Right lobe of liver (tissue), 6 donors: ENCODE data around the gene MRPS11. TPM values are rescaled to one million over a fixed set of nuclear protein-coding genes. Genes with fewer than 3 reads are reported as not detected.

Source experiments
- ATAC-seq, 4 donors: fragments of 200-7000 bp; cut with Tn5 transposase; one replicate each; pipeline ENCODE4 v1.9.1; 2020; ENCODE audit warnings: mild to moderate bottlenecking in 4 of 4, moderate library complexity in 4 of 4
- DNase-seq, 3 donors: peaks; one replicate each; pipeline ENCODE4 v3.0.0-alpha.2; 2020
- H3K27ac ChIP-seq, 3 donors: fragments of 200-600 bp; one replicate each; pipeline ENCODE4 v1.8.0; 2022
- H3K27me3 ChIP-seq, 2 donors: fragments of 200-600 bp; one replicate each; pipeline ENCODE4 v1.8.0; 2022
- H3K36me3 ChIP-seq, 4 donors: fragments of 200-600 bp; sonication (generic) in 1 of 4; one replicate each; pipeline versions ENCODE4 v1.5.1 to v1.8.0; 2017 to 2022; ENCODE audit warnings: control low read depth in 1 of 4
- H3K4me1 ChIP-seq, 4 donors: fragments of 200-600 bp; sonication (generic) in 1 of 4; one replicate each; pipeline versions ENCODE4 v1.5.1 to v1.8.0; 2017 to 2022; ENCODE audit warnings: control low read depth in 1 of 4
- H3K4me3 ChIP-seq, 3 donors: fragments of 200-600 bp; one replicate each; pipeline ENCODE4 v1.8.0; 2022
- H3K9me3 ChIP-seq, 4 donors: fragments of 200-600 bp; sonication (generic) in 1 of 4; one replicate each; pipeline versions ENCODE4 v1.5.1 to v1.8.0; 2017 to 2022; ENCODE audit warnings: control low read depth in 1 of 4
- POLR2A ChIP-seq: fragments of 450-650 bp; IDR thresholded peaks from one replicate; pipeline ENCODE4 v1.6.1; 2017; ENCODE audit warnings: antibody characterized with exemption, mild to moderate bottlenecking
- WGBS: methylation state at CpG from one replicate; pipeline ENCODE4 v1.1.6; 2018; ENCODE audit warnings: low coverage, low lambda C conversion rate; ENCODE audit not compliant: insufficient coverage; ENCODE audit errors: missing lambda C conversion rate; 5-methylcytosine and 5-hydroxymethylcytosine counted together
- intact Hi-C, 2 donors: fragments of 100-400 bp; cut with DNase I; formaldehyde crosslinking; loops; one replicate each; pipeline versions ENCODE4 v1.11.2 to v1.14.1; 2022
- total RNA-seq, 6 experiments: library from RNA; depleted of rRNA in 2 of 6; stranded (reverse); fragments of >200 nt in 2 of 6; fragmentation: NEBNext Ultra II Directional in 3 of 6; extraction: Animal tissue kit (Norgen Biotek cat#: 25700) in 3 of 6; gene quantifications; one replicate each; pipeline versions ENCODE4 v1.1.0 to v1.2.4, GENCODE V29; 2016 to 2023
- TF ChIP-seq, protein P1 (sequence below), 4 donors: fragments of 200-600 bp in 3 of 4; fragments of 450-650 bp in 1 of 4; IDR thresholded peaks; one replicate each; pipeline versions ENCODE4 v1.5.1 to v1.8.0; 2016 to 2022; ENCODE audit warnings: antibody characterized with exemption in 4 of 4, mild to moderate bottlenecking in 2 of 4
- donor health status: DM: no; HTN: yes; CAD: no.
- donor health status: DM: no; HTN: no; CAD: no.
- donor health status: DM: no; HTN: no; CAD: no.
- donor health status: DM: no; HTN: yes; CAD: no.
- donor health status: DM: no; HTN: yes; CAD: no.

Gene MRPS11
- total RNA-seq, 6 experiments from 2014 or later, result 25.4 to 38.0 (median 32.7) TPM

- no peak for TF ChIP-seq POLR2A
- TF ChIP-seq, protein P1, sequence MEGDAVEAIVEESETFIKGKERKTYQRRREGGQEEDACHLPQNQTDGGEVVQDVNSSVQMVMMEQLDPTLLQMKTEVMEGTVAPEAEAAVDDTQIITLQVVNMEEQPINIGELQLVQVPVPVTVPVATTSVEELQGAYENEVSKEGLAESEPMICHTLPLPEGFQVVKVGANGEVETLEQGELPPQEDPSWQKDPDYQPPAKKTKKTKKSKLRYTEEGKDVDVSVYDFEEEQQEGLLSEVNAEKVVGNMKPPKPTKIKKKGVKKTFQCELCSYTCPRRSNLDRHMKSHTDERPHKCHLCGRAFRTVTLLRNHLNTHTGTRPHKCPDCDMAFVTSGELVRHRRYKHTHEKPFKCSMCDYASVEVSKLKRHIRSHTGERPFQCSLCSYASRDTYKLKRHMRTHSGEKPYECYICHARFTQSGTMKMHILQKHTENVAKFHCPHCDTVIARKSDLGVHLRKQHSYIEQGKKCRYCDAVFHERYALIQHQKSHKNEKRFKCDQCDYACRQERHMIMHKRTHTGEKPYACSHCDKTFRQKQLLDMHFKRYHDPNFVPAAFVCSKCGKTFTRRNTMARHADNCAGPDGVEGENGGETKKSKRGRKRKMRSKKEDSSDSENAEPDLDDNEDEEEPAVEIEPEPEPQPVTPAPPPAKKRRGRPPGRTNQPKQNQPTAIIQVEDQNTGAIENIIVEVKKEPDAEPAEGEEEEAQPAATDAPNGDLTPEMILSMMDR (IDR thresholded peaks at IDR 0.05), result no peak
- no peak overlapping the region for H3K27ac ChIP-seq
- ATAC-seq (no peak), DNase-seq (no peak)
- H3K4me3 ChIP-seq, result no peak overlapping the region
- WGBS, result 75% methylated on average over 7 of the region's 8 CpGs
- intact Hi-C loops, result no loop called here
- H3K36me3 ChIP-seq, result peaks cover 0 to 15% (median 3%) of the 10 kb centered on the region in 4 donors
- H3K4me1 ChIP-seq, result peaks cover 0 to 4% (median 2%) of the 10 kb centered on the region in 4 donors
- H3K27me3 ChIP-seq, result no peaks in the 10 kb centered on the region
- no peaks in the 10 kb centered on the region for H3K9me3 ChIP-seq
Measured at GRCh38 chr15:88480981-88481380, 13.5 kb downstream of the MRPS11 start.

DNA sequence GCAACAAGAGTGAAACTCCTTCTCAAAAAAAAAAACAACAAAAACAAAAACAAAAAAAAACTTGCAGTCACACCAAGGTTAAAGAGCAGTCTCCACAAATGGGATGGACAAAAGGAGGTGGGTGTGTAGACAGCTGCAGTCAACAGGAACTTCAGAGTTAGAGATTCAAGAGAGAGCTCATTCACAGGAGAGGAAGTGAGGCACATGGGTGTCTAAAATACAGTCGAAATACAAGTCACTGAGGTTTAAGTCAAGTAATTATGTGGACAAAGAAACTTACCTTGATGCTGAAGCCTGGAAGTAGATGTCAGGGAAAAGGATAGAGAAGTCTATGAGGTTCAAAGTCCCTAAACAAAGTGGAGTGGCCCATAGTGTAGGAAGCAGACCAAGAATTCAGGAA, 14.8 kb downstream of the MRPS11 start:
- H3K27ac ChIP-seq, result no peak overlapping the region
- intact Hi-C loops, result no loop called here
- no peaks in the 10 kb centered on the region for H3K9me3 ChIP-seq
- DNase-seq, result no peak
- H3K36me3 ChIP-seq, result peaks cover 0 to 13% (median 3%) of the 10 kb centered on the region in 4 donors
- no peaks in the 10 kb centered on the region for H3K4me1 ChIP-seq
- TF ChIP-seq, protein P1 (IDR thresholded peaks at IDR 0.05), result no peak
- TF ChIP-seq POLR2A, result no peak
- ATAC-seq, result no peak
- no peaks in the 10 kb centered on the region for H3K27me3 ChIP-seq
- no peak overlapping the region for H3K4me3 ChIP-seq
- 44% methylated on average over 1 of the region's 1 CpG for WGBS

- Histone ChIP-seq H3K27ac (no peak overlapping the region), H3K36me3 (no peaks in the 10 kb centered on the region), H3K9me3 (no peaks in the 10 kb centered on the region), H3K4me3 (no peak overlapping the region), H3K27me3 (no peaks in the 10 kb centered on the region), H3K4me1 (no peaks in the 10 kb centered on the region)
- DNase-seq (no peak), ATAC-seq (no peak)
- TF ChIP-seq, protein P1 (IDR thresholded peaks at IDR 0.05), result no peak
- TF ChIP-seq POLR2A, result no peak
- WGBS, result 51% methylated on average over 8 of the region's 10 CpGs
- intact Hi-C loops, result no loop called here
Measured at GRCh38 chr15:88484682-88485331, 17.3 kb downstream of the MRPS11 start.

GRCh38 chr15:88487178-88487795, 19.8 kb downstream of the MRPS11 start:
- TF ChIP-seq, protein P1 (IDR thresholded peaks at IDR 0.05), result no peak
- no peak for TF ChIP-seq POLR2A
- ATAC-seq (no peak), DNase-seq (no peak)
- 40% methylated on average over 2 of the region's 2 CpGs for WGBS
- H3K9me3 ChIP-seq, result no peaks in the 10 kb centered on the region
- H3K27me3 ChIP-seq, result no peaks in the 10 kb centered on the region
- no peak overlapping the region for H3K4me3 ChIP-seq
- H3K36me3 ChIP-seq, result no peaks in the 10 kb centered on the region
- intact Hi-C loops, result no loop called here
- H3K27ac ChIP-seq, result no peak overlapping the region
- H3K4me1 ChIP-seq, result no peaks in the 10 kb centered on the region
